GM21515 (cell line): ENCODE data around the gene BIRC2.

Experiments
- ATAC-seq: cut with Tn5 transposase; IDR thresholded peaks from one replicate; pipeline ENCODE4 v1.9.1; 2021; ENCODE audit not compliant: unreplicated experiment

BIRC2 gene

GRCh38 chr11:102399189-102399588 is 52.2 kb downstream of the BIRC2 start:
- no peak for ATAC-seq

DNA sequence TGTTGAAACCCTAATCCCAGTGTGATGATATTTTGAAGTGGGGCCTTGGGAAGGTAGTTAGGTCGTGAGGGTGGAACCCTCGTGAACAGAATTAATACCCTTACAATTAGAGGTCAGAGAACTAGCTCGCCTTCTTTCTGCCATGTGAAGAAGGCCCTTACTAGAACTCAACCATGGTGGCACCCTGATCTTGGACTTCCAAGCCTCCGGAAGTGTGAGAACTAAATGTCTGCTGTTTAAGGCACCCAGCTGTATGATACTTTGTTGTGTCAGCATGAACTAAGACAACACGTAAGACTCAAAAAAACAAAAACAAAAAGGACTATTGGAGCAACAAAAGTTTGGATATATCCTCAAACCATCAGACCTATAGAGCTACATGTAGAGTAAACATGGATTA is 53.6 kb downstream of the BIRC2 start:
- no peak for ATAC-seq

DNA sequence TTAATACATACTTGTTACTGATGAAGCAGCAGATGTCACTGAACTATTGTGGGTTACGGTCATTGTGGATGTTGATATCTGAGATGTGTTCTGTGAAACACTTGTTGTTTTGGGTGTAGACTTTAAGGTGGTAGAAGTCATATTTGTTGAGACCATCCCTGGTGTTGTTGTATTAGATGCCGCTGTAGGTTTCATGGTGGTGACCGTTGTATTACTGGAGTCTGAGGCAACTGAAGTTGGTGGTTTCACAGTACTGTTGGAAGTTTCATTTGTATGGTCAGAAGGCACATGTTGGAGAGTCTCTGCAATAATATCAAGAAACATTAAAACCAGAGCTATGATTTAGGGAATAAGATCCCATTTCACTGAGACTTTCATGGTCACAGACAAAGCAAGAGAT is 54.9 kb downstream of the BIRC2 start:
- ATAC-seq, result no peak

DNA sequence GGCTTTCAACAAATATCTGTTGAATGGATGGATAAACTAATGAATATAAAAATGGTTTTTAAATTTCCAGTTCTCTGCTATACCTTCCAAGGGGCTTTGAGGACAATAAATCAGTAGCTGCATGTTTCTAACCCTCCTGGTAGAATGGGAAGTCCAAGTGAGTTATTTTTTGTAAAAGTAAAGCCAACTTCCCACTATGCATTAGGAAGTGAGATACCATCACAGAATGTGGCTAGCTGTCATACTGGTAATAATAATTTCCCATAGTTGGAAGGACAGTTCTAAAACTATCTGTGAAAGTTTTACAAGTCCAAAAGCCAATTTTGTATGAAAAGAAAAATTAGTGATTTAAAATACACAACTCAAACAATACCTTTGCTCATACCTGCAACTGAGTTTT is 55.5 kb downstream of the BIRC2 start:
- ATAC-seq, result no peak

GRCh38 chr11:102405501-102405900 is 58.5 kb downstream of the BIRC2 start:
- ATAC-seq, result no peak

- no peak for ATAC-seq
Observed at GRCh38 chr11:102406099-102406498, 59.1 kb downstream of the BIRC2 start.

GRCh38 chr11:102407901-102408300 is 60.9 kb downstream of the BIRC2 start:
- no peak for ATAC-seq

- ATAC-seq, result no peak
Observed at GRCh38 chr11:102408339-102408738, 61.3 kb downstream of the BIRC2 start.

- ATAC-seq, result no peak
Observed at GRCh38 chr11:102410382-102410784, 63.4 kb downstream of the BIRC2 start.

DNA sequence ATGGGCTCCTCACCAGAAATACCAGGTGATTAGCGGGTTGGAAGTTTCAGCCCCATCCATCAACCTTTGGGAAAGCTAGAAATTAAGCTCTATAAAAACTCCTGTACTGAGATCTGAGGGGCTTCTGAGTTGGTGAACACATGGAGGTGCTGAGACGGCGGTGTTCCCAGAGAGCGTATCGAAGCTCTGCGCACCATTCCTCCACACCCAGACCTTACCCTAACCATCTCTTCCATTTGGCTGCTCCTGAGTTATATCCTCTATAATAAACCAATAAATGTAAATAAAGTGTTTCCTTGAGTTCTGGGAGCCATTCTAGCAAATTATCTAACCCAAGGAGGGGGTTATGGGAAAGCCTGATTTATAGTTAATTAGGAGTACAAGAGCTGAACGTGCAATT is 64.1 kb downstream of the BIRC2 start:
- no peak for ATAC-seq

- no peak for ATAC-seq
Observed at GRCh38 chr11:102413497-102413896, 66.5 kb downstream of the BIRC2 start.

DNA sequence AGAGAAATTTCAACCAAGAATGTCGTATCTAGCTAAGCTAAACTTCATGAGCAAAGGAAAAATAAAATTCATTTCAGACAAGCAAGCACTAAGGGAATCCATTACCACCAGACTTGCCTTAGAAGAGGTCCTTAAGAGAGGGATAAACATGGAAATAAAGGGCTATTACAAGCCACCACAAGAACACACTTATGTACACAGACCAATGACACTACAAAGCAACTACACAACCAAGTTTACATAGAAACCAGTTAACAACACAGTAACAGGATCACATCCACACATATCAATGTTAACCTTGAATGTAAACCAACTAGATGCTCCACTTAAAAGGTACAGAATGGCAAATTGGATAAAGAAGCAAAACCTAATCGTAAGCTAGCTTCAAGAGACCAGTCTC is 67.5 kb downstream of the BIRC2 start:
- ATAC-seq, result no peak

DNA sequence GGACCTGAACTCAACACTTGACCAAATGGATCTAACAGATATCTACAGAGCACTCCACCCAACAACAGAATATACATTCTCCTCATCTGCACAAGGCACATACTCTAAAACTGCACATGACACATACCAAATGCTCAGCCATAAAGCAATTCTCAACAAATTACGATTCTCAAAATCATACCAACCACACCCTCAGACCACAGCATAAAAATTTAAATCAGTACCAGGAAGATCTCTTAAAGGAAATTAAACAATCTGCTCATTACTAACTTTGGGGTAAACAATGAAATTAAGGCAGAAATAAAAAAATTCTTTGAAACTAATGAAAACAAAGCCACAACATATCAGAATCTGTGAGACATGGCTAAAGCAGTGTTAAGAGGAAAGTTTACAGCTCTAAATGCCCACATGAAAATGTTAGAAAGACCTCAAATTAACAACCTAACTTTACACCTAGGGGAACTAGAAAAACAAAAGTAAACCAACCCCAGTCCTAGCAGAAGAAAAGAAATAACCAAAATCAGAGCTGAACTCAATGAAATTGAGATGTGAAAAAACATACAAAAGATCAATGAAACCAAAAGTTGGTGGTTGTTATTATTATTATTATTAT is 68.4 kb downstream of the BIRC2 start:
- ATAC-seq, result no peak

GRCh38 chr11:102416976-102417375 is 70.0 kb downstream of the BIRC2 start:
- ATAC-seq, result no peak

DNA sequence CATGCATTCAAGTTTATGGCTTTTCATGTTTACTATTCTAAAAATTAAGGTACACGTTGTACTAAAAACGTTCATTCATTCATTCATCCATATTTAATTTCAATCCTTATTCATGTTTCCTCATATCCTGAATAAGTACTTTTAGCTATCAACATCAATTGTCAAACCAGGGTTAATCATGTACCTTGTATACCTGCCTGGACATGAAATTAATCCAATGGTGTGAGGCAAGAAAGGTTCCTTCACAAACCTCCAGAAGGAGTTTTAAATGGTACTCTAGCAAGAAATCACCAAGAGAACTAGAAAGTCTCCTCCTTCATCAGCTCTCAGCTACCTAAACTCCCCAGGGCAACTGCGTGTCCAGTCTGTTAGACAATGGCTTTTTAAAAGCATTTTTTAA is 72.2 kb downstream of the BIRC2 start:
- no peak for ATAC-seq

DNA sequence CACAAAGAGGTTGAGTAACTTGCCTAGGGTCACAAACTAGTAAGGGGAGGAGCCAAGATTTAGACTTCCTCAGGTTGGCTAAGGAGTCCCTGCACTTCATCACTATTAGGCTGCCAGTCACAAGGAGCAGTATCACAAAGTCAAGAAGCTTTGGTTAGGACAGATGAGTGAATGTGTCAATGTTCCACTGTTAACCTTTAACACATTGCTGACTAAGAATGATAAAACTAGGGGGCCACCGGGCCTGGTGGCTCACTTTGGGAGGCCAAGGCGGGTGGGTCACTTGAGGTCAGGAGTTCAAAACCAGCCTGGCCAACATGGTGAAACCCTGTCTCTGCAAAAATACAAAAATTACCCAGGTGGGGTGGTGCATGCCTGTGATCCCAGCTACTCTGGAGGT is 73.5 kb downstream of the BIRC2 start:
- no peak for ATAC-seq

GRCh38 chr11:102421261-102421660 is 74.2 kb downstream of the BIRC2 start:
- ATAC-seq, result no peak

GRCh38 chr11:102422817-102423712 is 76.1 kb downstream of the BIRC2 start:
- no peak for ATAC-seq

DNA sequence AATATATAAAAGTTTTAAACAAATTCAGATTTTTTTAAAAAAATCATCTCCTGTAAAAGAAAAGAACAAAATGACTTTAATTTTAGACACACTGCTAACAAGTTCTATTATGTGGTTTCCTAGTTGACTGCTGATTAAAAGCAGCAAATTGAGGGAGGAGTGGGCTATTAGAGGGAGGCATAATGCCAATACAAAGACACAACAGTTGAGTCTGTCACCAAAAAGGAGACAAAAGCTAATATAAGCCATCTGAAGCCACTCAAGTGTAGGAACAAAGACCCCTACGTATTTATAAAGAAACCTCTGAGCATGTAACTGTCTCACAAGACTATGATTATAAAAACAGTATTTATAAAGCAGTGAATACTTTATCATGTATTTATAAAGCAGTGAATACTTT is 76.9 kb downstream of the BIRC2 start:
- no peak for ATAC-seq

GRCh38 chr11:102426000-102426399 is 79.0 kb downstream of the BIRC2 start:
- no peak for ATAC-seq

GRCh38 chr11:102426570-102426969 is 79.6 kb downstream of the BIRC2 start:
- ATAC-seq, result no peak

- no peak for ATAC-seq
Observed at GRCh38 chr11:102427068-102427467, 80.1 kb downstream of the BIRC2 start.
